ENCODE measurements around the gene ITGAE.
A peak's percentile ranks its signal among the peaks of the same experiment; 100 is the strongest.
"Not testable (repeated sequence)": the region's sequence is repeated elsewhere in the genome, so short reads cannot be mapped to it uniquely, and the experiment has no call there.

The ITGAE gene

DNA sequence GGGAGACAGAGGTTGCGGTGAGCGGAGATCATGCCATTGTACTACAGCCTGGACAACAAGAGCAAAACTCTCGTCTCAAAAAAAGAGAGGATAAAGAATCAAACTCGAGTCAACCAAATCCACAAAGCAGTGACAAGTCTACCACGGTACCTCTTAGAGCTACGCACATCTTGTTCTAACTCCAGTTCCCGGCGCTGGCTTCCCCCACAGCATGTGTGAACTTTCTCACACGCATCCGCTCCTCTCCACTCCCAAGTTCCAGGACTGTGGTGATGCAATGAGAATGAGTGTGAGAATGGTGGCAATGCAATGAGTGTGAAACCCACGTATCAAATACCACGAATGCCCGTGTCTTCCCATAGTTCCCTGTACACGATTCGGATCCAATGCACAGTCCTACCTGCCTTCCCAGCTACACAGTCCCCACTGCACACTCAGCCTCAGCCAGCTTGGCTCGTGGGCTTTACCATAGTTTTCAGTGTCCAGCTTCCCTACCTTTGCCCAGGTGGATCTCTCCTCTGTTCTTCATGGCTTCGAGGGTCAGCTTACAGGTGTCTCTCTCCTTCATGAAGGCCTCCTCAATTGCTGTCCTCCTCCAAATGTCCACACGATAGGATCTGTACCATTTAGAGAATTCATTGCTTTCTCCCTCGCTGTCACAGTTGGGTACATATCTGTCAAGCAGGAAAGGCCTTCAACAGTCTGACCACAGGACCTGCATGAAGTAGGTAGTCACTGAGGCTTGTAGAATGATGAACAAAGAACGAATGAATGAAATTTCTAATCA, 95.9 kb downstream of the ITGAE start:
- Histone ChIP-seq H3K9me3 (no peaks in the 10 kb centered on the region), H3K27me3 (ENCODE audit: low read depth) (no peaks in the 10 kb centered on the region), H3K36me3 (replicated peaks) (no peaks in the 10 kb centered on the region), H3K4me1 (peaks cover 6% of the 10 kb centered on the region), H3K4me3 (no peak overlapping the region)
- DNase-seq (ENCODE audit: low spot score in 2 of 2) = no peak
- in situ Hi-C loops (cut with MboI; ENCODE audit: low sequenced_read_pairs) = no loop called here

DNA sequence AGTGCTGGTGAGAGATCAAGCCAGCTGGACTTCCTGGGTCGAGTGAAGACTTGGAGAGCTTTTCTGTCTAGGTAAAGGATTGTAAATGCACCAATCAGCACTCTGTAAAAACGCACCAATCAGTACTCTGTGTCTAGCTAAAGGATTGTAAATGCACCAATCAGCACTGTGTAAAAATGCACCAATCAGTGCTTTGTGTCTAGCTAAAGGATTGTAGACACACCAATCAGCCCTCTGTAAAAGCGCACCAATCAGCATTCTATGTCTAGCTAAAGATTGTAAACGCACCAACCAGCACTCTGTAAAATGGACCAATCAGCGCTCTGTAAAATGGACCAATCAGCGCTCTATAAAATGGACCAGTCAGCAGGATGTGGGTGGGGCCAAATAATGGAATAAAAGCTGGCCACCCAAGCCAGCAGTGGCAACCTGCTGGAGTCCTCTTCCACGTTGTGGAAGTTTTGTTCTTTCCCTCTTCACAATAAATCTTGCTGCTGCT, 98.9 kb downstream of the ITGAE start:
- in situ Hi-C loops (cut with MboI; ENCODE audit: low sequenced_read_pairs); H3K4me1 ChIP-seq; H3K9me3 ChIP-seq; DNase-seq (ENCODE audit: low spot score in 2 of 2); H3K27me3 ChIP-seq (ENCODE audit: low read depth); H3K36me3 ChIP-seq (replicated peaks); H3K4me3 ChIP-seq: not testable (repeated sequence)

DNA sequence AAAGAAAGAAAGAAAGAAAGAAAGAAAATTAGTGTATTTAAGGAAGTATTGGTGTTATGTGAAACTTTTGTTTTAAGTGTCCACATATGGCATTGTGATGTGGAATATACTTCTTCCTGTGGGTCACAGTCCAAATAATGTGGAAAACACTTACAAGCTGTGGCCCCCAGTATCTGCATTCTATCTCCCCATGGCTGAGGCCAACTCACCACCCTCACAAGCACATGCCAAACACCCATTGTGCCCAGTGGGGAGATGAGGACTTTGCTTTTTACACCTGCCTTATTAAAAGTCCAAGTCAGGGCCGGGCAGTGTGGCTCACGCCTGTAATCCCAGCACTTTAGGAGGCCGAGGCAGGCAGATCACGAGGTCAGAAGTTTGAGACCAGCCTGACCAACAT, 101.0 kb downstream of the ITGAE start:
- Histone ChIP-seq H3K4me1 (peaks cover 17% of the 10 kb centered on the region), H3K9me3 (no peaks in the 10 kb centered on the region), H3K36me3 (replicated peaks) (no peaks in the 10 kb centered on the region), H3K4me3 (no peak overlapping the region), H3K27me3 (ENCODE audit: low read depth) (no peaks in the 10 kb centered on the region)
- DNase-seq (ENCODE audit: low spot score in 2 of 2) = no peak
- in situ Hi-C loops (cut with MboI; ENCODE audit: low sequenced_read_pairs) = no loop called here

DNA sequence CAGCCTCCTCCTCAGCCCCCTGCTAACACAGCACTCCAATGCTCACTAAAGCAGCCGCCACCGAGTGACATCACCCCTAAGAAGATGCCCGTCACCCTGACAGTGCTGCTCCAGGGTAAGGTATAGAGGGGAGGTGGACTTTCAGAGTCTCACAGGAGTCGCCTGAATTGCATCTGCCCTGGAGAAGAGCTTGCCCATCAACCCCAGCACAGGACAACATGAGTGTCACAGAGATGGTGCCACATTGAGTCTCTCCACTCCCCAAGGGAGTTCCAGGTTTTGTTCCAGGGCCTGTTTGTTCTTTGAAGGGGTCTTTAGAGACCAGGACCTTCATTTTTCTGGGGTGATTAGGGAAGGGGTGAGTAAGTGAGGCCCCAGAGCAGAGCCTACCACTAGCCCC, 102.8 kb downstream of the ITGAE start:
- DNase-seq (ENCODE audit: low spot score in 2 of 2) = no peak
- in situ Hi-C loops (cut with MboI; ENCODE audit: low sequenced_read_pairs) = no loop called here

DNA sequence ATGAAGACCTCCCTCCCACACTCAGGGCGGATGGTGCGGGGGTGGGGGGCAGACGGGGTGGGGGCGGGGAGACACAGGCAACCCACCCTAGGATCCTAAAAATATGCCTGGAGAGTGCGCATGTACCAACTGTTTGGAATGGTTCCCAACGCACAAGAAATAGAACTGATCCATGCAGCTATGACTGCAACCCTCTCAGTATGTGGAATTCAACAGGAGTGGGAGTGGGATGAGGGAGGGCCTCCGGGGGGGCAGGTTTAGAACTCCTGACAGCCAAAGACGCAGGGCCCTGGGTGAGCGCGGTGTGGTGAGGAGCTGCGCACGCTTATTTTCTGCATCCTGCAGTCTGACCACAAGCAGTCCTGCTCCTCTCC, 103.9 kb downstream of the ITGAE start:
- Histone ChIP-seq H3K4me1 (peaks cover 30% of the 10 kb centered on the region), H3K27me3 (ENCODE audit: low read depth) (no peaks in the 10 kb centered on the region), H3K9me3 (no peaks in the 10 kb centered on the region), H3K36me3 (replicated peaks) (no peaks in the 10 kb centered on the region), H3K4me3 (no peak overlapping the region)
- no peak for DNase-seq (ENCODE audit: low spot score in 2 of 2)
- in situ Hi-C loops (cut with MboI; ENCODE audit: low sequenced_read_pairs) = no loop called here

More for the DNA sequence above, 102.8 kb downstream of the ITGAE start:
- Histone ChIP-seq H3K27me3 (ENCODE audit: low read depth) (no peaks in the 10 kb centered on the region), H3K4me1 (peaks cover 28% of the 10 kb centered on the region), H3K4me3 (no peak overlapping the region), H3K36me3 (replicated peaks) (no peaks in the 10 kb centered on the region), H3K9me3 (no peaks in the 10 kb centered on the region)

DNA sequence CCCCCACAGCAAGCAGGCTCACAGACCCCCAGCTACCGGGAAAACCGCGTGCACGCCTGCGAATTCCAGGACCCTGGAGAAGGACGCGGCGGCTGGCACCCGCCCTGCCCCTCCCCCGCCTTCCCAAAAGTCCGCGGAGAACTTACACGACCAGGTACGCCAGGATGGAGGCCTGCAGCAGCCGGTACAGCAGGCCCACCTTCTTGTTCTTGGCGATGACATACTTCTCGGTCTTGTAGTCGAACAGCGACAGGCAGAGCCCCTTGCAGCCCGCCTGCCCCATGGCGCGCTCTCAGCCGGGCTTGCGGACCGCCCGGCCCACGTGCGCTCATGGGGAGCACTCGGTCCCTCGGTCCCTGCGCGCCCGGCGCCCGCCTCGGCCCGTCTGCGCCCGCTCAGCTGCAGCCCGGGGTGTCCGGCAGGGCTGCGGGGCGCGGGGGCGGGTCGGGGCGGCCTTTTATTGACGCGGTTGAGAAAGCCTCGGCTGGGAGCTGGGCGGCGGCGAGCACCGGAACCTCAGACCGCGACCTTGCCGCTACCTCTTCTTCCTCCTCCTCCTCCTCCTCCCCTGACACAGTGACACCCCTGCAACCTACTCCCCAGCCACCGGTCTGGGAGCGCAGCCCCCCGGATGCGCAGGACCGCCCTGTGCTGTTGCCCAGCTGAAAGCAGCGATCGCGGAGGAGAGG, 105.1 kb downstream of the ITGAE start, which contains the start of gene P2RX5:
P2RX5 (minus strand) TSS at position 433 of the 689 bp plus-strand sequence; CDS start at position 283, 150 bp downstream.
- peak; percentile 5 to 70 for DNase-seq (ENCODE audit: low spot score in 2 of 2)

DNA sequence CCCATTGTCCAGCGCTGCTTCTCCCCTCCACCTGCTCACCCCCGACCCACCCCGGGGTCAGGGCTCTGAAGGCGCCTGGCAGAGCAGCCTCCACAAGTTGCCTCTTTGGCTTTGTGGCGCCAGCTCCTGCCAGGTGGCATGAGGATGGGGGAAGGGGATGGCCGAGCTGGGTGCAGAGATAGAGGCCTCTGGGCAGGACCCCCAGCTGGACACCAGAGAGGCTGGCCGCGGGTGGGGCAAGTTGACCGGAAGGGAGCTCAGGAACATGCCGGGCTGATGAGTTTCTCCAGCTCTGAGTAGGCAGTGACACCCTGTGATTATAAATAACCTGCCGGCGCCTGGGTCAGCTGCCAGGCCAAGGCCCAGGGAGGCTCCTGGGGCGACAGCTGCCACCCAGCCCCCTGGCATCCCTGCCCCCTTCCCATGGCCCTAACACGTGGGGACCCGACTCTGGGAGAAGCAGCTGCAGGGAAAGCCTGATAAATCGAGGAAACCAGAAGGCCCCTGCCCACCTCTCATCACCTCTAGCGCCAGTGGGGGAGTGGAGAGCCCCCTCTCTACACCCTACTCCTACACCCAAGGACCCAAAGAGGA, 105.8 kb downstream of the ITGAE start:
- no peaks in the 10 kb centered on the region for H3K9me3 ChIP-seq
- H3K4me3 ChIP-seq = peak overlapping the region; percentile 40
- H3K36me3 ChIP-seq (replicated peaks) = no peaks in the 10 kb centered on the region
- no peaks in the 10 kb centered on the region for H3K27me3 ChIP-seq (ENCODE audit: low read depth)
- in situ Hi-C loops (cut with MboI; ENCODE audit: low sequenced_read_pairs) = no loop called here
- peaks cover 24% of the 10 kb centered on the region for H3K4me1 ChIP-seq
- no peak for DNase-seq (ENCODE audit: low spot score in 2 of 2)

More for the DNA sequence above, 105.1 kb downstream of the ITGAE start, which contains the start of gene P2RX5:
- no peaks in the 10 kb centered on the region for H3K27me3 ChIP-seq (ENCODE audit: low read depth)
- in situ Hi-C loops (cut with MboI; ENCODE audit: low sequenced_read_pairs) = no loop called here
- no peaks in the 10 kb centered on the region for H3K9me3 ChIP-seq
- H3K4me3 ChIP-seq = peak within 1 kb of the TSS; percentile 40
- H3K36me3 ChIP-seq (replicated peaks) = no peaks in the 10 kb centered on the region
- peaks cover 28% of the 10 kb centered on the region for H3K4me1 ChIP-seq

DNA sequence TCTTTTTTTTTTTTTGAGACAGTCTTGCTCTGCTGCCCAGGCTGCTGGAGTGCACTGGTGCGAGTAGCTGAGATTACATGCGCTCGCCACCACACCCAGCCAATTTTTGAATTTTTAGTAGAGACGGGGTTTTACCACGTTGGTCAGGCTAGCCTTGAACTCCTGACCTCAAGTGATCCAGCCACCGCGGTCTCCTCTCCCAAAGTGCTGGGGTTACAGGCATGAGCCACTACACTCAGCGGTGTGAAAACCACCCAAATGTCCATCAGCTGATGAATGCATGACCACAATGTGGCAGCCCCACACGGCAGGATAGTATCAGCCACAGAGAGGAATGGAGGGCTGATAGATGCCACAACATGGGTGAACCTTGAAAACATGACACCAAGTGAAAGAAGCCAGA, 107.2 kb downstream of the ITGAE start:
- Histone ChIP-seq H3K4me3 (no peak overlapping the region), H3K4me1 (peaks cover 24% of the 10 kb centered on the region), H3K36me3 (replicated peaks) (no peaks in the 10 kb centered on the region), H3K27me3 (ENCODE audit: low read depth) (no peaks in the 10 kb centered on the region), H3K9me3 (no peaks in the 10 kb centered on the region)
- no peak for DNase-seq (ENCODE audit: low spot score in 2 of 2)
- in situ Hi-C loops (cut with MboI; ENCODE audit: low sequenced_read_pairs) = no loop called here

DNA sequence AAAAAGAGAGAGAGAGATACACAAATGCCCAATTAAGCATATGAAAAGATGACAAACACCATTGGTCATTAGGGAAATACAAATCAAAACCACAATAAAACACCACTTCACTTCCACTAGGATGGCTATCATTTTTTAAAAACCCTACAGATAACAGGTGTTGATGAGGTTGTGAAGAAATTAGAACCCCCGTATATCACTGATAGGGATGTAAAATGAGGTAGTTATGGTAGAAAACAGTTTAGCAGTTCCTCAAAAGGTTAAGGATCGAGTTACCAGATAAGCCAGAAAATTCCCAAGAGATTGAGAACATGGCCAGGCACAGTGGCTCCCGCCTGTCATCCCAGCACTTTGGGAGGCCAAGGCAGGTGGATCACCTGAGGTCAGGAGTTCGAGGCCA, 107.8 kb downstream of the ITGAE start:
- DNase-seq (ENCODE audit: low spot score in 2 of 2) = no peak
- H3K4me1 ChIP-seq = peaks cover 24% of the 10 kb centered on the region
- no peaks in the 10 kb centered on the region for H3K36me3 ChIP-seq (replicated peaks)
- H3K4me3 ChIP-seq = no peak overlapping the region
- no peaks in the 10 kb centered on the region for H3K9me3 ChIP-seq
- in situ Hi-C loops (cut with MboI; ENCODE audit: low sequenced_read_pairs) = no loop called here
- H3K27me3 ChIP-seq (ENCODE audit: low read depth) = no peaks in the 10 kb centered on the region

DNA sequence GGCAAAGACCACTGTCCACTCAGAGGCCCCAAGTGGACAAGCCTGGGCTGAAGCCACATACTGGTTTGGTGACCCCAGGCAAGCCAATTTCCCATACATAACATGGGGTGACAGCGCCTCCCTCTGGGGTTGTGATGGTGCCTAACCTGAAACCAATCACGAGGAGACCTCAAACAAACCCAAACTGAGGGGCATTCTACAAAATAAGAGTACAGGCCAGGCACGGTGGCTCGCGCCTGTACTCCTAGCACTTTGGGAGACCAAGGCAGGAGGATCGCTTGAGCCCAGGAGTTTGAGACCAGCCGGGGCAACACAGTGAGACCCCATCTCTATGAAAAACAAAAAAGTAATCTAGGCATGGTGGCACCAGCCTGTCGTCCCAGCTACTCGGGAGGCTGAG, 108.6 kb downstream of the ITGAE start:
- H3K4me3 ChIP-seq = no peak overlapping the region
- in situ Hi-C loops (cut with MboI; ENCODE audit: low sequenced_read_pairs) = no loop called here
- no peaks in the 10 kb centered on the region for H3K9me3 ChIP-seq
- no peaks in the 10 kb centered on the region for H3K27me3 ChIP-seq (ENCODE audit: low read depth)
- peaks cover 24% of the 10 kb centered on the region for H3K4me1 ChIP-seq
- DNase-seq (ENCODE audit: low spot score in 2 of 2) = no peak
- no peaks in the 10 kb centered on the region for H3K36me3 ChIP-seq (replicated peaks)

DNA sequence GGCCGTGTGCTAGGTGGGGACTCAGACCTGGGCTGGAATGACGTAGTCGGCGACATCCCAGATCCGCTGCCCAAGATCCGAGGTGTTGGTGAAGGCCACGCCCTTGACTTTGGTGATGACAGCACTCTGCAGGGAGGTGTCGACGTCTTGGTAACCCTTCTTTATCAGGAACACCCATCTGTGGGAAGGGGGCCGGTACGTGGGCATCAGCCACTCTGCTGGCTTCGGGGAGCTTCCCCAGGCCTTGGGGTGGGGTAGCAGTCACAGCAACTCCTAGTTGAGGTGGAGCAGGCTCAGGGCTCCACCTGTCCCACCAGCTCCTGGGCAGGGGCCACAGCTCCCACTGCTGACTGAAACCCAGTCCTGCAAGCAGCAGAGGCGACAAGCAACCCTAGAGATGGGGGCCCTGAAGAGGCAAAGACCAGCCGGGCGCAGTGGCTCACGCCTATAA, 109.3 kb downstream of the ITGAE start:
- in situ Hi-C loops (cut with MboI; ENCODE audit: low sequenced_read_pairs) = no loop called here

DNA sequence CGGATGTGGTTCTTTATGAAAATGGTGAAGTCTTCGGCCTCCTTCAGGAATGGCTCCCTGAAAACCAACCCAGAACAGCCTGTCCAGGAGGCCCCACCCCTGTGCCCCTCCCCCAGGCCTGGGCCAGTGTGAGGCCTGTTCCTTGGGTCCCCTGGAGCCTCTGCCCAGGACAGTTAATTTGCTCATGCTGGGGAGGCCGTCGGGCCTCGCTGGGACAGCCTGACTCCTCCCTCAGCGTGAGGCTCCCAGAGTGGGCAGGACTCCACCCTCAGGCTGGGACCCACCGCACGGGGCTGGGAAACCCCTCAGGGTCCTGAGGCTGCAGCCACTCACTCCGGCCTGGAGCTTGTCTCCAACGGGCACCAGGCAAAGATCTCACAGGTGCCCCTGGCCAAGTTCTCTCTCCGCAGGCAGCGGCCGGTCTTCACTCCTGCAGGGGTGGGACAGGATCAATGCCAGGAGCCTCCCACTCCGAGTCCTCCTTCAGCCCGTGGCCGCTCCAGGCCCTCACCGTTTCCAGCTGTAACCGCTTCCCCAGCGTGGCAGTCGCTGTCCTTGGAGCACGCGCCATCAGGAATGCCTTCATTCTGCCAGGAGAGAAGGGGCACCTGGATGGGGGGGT, 110.8 kb downstream of the ITGAE start:
- Histone ChIP-seq H3K9me3 (no peaks in the 10 kb centered on the region), H3K27me3 (ENCODE audit: low read depth) (no peaks in the 10 kb centered on the region), H3K36me3 (replicated peaks) (no peaks in the 10 kb centered on the region), H3K4me1 (peaks cover 15% of the 10 kb centered on the region), H3K4me3 (no peak overlapping the region)
- in situ Hi-C loops (cut with MboI; ENCODE audit: low sequenced_read_pairs) = no loop called here
- DNase-seq (ENCODE audit: low spot score in 2 of 2) = no peak

More for the DNA sequence above, 109.3 kb downstream of the ITGAE start:
- Histone ChIP-seq H3K36me3 (replicated peaks) (no peaks in the 10 kb centered on the region), H3K9me3 (no peaks in the 10 kb centered on the region), H3K4me1 (peaks cover 24% of the 10 kb centered on the region), H3K27me3 (ENCODE audit: low read depth) (no peaks in the 10 kb centered on the region), H3K4me3 (no peak overlapping the region)
- no peak for DNase-seq (ENCODE audit: low spot score in 2 of 2)

DNA sequence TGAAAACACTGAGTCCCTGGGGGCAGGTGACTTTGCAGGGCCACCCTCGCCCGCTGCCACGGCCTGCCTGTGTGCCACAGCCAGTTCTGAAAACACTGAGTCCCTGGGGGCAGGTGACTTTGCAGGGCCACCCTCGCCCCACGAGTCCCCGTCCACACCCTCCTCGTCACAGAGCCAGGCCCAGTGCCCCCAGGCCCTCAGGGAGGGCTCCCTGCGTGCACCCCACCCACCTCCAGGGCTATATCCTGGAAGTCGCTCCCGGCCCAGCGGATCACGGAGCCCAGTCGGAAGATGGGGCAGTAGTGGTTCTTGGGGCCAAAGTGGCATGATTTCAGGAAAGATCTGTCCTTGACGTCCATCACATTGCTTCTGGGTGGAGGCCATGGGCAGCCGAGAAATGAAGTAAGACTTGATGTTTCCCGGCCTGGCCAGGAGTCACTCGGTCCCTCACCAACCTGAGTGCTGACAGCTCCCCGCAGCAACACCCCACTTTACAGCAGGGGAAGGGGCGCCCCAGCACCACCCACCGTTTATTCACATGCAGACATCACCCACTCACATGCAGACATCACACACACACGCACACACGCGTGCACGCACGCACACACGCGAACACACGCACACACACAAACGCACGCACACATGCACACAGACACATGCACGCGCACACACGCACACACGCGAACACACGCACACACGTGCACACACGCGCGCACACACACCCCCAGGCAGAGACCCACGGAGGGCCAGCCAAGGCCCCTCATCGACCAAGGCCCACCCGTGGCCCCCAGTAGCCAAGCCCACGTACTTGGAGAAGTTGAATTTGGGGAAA, 111.5 kb downstream of the ITGAE start:
- Histone ChIP-seq H3K36me3 (replicated peaks) (no peaks in the 10 kb centered on the region), H3K4me1 (peaks cover 8% of the 10 kb centered on the region), H3K4me3 (no peak overlapping the region), H3K9me3 (no peaks in the 10 kb centered on the region), H3K27me3 (ENCODE audit: low read depth) (no peaks in the 10 kb centered on the region)
- in situ Hi-C loops (cut with MboI; ENCODE audit: low sequenced_read_pairs) = no loop called here
- no peak for DNase-seq (ENCODE audit: low spot score in 2 of 2)
